HG03139 (cell line): ENCODE data around the gene XYLT1.

Experiments
- ATAC-seq: cut with Tn5 transposase; IDR thresholded peaks from one replicate; pipeline ENCODE4 v1.9.1; 2021; ENCODE audit not compliant: unreplicated experiment

XYLT1 gene

GRCh38 chr16:17294856-17295255 is 175.9 kb downstream of the XYLT1 start:
- ATAC-seq: no peak

- ATAC-seq: no peak
Observed at GRCh38 chr16:17293813-17294558, 176.8 kb downstream of the XYLT1 start.

GRCh38 chr16:17291289-17291688 is 179.5 kb downstream of the XYLT1 start:
- ATAC-seq: no peak

GRCh38 chr16:17289674-17290635 is 180.8 kb downstream of the XYLT1 start:
- no peak for ATAC-seq

- no peak for ATAC-seq
Observed at GRCh38 chr16:17289050-17289449, 181.7 kb downstream of the XYLT1 start.

GRCh38 chr16:17287166-17287800 is 183.5 kb downstream of the XYLT1 start:
- no peak for ATAC-seq

GRCh38 chr16:17286443-17286842 is 184.3 kb downstream of the XYLT1 start:
- ATAC-seq: no peak

- ATAC-seq: no peak
Observed at GRCh38 chr16:17283016-17283415, 187.7 kb downstream of the XYLT1 start.

GRCh38 chr16:17282247-17282646 is 188.5 kb downstream of the XYLT1 start:
- ATAC-seq: no peak

GRCh38 chr16:17281052-17281451 is 189.7 kb downstream of the XYLT1 start:
- no peak for ATAC-seq

GRCh38 chr16:17278988-17279387 is 191.8 kb downstream of the XYLT1 start:
- no peak for ATAC-seq

GRCh38 chr16:17277981-17278381 is 192.8 kb downstream of the XYLT1 start:
- ATAC-seq: no peak

GRCh38 chr16:17276610-17277009 is 194.2 kb downstream of the XYLT1 start:
- ATAC-seq: no peak

GRCh38 chr16:17276010-17276530 is 194.7 kb downstream of the XYLT1 start:
- ATAC-seq: no peak

- no peak for ATAC-seq
Observed at GRCh38 chr16:17275076-17276009, 195.4 kb downstream of the XYLT1 start.

- ATAC-seq: no peak
Observed at GRCh38 chr16:17273142-17273561, 197.6 kb downstream of the XYLT1 start.

GRCh38 chr16:17272716-17273115 is 198.0 kb downstream of the XYLT1 start:
- no peak for ATAC-seq

- ATAC-seq: no peak
Observed at GRCh38 chr16:17271687-17272086, 199.1 kb downstream of the XYLT1 start.

GRCh38 chr16:17270683-17271109 is 200.1 kb downstream of the XYLT1 start:
- no peak for ATAC-seq

GRCh38 chr16:17270111-17270510 is 200.6 kb downstream of the XYLT1 start:
- no peak for ATAC-seq
